ENCODE measurements around the gene ENO2. TPM values are rescaled to one million over a fixed set of nuclear protein-coding genes. Genes with fewer than 3 reads are reported as not detected.
"Not testable (repeated sequence)": the region's sequence is repeated elsewhere in the genome, so short reads cannot be mapped to it uniquely, and the experiment has no call there.

Gene ENO2
- total and polyA plus RNA-seq, 4 donors = 1.1 to 3.1 (median 1.4) TPM

GRCh38 chr12:6868211-6869048 lies 46.0 kb upstream of the ENO2 start (continued):
- no peak for TF ChIP-seq NR2F2 (IDR thresholded peaks at IDR 0.05)

GRCh38 chr12:6869049-6870021 lies 45.0 kb upstream of the ENO2 start:
- Histone ChIP-seq H3K9me3 (ENCODE audit: control insufficient read depth in 4 of 4, low read length in 3 of 4) (no peaks in the 10 kb centered on the region), H3K4me1 (ENCODE audit: control insufficient read depth in 4 of 4, insufficient read depth in 4 of 4, low read length in 3 of 4) (peaks cover 3 to 54% (median 43%) of the 10 kb centered on the region in 4 donors), H3K9ac (ENCODE audit: low read depth in 1 of 2, low read length in 2 of 2) (peak overlapping the region in 1 of 2 donors; percentile 81), H3K36me3 (ENCODE audit: control insufficient read depth in 4 of 4, insufficient read depth in 3 of 4, low read depth in 1 of 4, low read length in 3 of 4) (peaks cover 4 to 25% (median 11%) of the 10 kb centered on the region in 4 donors), H3K27ac (ENCODE audit: low read depth in 1 of 2, low read length in 2 of 2) (peak overlapping the region in 1 of 2 donors; percentile 99), H3K4me3 (ENCODE audit: low read depth in 1 of 3, low read length in 3 of 3) (peak overlapping the region in 2 of 3 donors; percentile 91 to 95), H3K27me3 (ENCODE audit: control insufficient read depth in 4 of 4, insufficient read depth in 4 of 4, low read length in 3 of 4) (no peaks in the 10 kb centered on the region)
- DNase-seq (ENCODE audit: low spot score) = peak; percentile 89
- no peak for TF ChIP-seq TAF1 (conservative IDR thresholded peaks at IDR 0.05)
- peak; percentile 81 for TF ChIP-seq CTCF (IDR thresholded peaks at IDR 0.05; ENCODE audit: low read depth, low read length, missing input control)
- peak; percentile 82 to 86 for TF ChIP-seq RAD21 (IDR thresholded peaks at IDR 0.05)
- no peak for TF ChIP-seq HNF4A (conservative IDR thresholded peaks at IDR 0.05)
- TF ChIP-seq REST (IDR thresholded peaks at IDR 0.05) = no peak
- WGBS = 23% methylated on average over 12 of the region's 12 CpGs

GRCh38 chr12:6870304-6870703 lies 44.1 kb upstream of the ENO2 start:
- WGBS = 53% methylated on average over 4 of the region's 4 CpGs

More at GRCh38 chr12:6870304-6870703, 44.1 kb upstream of the ENO2 start:
- H3K9ac ChIP-seq (ENCODE audit: low read depth in 1 of 2, low read length in 2 of 2); H3K27me3 ChIP-seq (ENCODE audit: control insufficient read depth in 4 of 4, insufficient read depth in 4 of 4, low read length in 3 of 4); DNase-seq (ENCODE audit: low spot score); H3K27ac ChIP-seq (ENCODE audit: low read depth in 1 of 2, low read length in 2 of 2); H3K4me3 ChIP-seq (ENCODE audit: low read depth in 1 of 3, low read length in 3 of 3); H3K9me3 ChIP-seq (ENCODE audit: control insufficient read depth in 4 of 4, low read length in 3 of 4): not testable (repeated sequence)
- peaks cover 4 to 18% (median 9%) of the 10 kb centered on the region in 4 donors for H3K36me3 ChIP-seq (ENCODE audit: control insufficient read depth in 4 of 4, insufficient read depth in 3 of 4, low read depth in 1 of 4, low read length in 3 of 4)
- H3K4me1 ChIP-seq (ENCODE audit: control insufficient read depth in 4 of 4, insufficient read depth in 4 of 4, low read length in 3 of 4) = peaks cover 3 to 54% (median 43%) of the 10 kb centered on the region in 4 donors
